ENCODE results near the gene GPRC5B.

GPRC5B gene

DNA sequence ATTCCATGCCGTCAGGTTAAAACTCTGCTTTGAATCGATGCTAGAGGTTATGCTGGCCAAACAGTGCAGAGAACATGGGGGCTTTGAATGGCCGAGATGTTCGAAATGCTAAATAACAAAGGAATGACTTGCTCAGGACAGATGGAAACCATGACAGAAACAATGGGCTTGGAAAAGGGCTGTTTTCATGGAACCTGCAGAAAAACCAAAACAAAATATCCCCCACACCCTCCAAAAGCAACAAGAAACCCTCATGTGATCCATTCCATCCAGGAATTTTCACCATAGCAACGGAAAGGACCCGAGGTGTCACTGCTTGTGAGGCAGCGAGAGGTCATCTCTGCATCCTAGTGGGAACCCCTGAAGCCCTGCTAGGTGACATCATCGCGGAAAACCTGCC lies 25.5 kb downstream of the GPRC5B start:
- no peak overlapping the region for H3K27ac ChIP-seq

DNA sequence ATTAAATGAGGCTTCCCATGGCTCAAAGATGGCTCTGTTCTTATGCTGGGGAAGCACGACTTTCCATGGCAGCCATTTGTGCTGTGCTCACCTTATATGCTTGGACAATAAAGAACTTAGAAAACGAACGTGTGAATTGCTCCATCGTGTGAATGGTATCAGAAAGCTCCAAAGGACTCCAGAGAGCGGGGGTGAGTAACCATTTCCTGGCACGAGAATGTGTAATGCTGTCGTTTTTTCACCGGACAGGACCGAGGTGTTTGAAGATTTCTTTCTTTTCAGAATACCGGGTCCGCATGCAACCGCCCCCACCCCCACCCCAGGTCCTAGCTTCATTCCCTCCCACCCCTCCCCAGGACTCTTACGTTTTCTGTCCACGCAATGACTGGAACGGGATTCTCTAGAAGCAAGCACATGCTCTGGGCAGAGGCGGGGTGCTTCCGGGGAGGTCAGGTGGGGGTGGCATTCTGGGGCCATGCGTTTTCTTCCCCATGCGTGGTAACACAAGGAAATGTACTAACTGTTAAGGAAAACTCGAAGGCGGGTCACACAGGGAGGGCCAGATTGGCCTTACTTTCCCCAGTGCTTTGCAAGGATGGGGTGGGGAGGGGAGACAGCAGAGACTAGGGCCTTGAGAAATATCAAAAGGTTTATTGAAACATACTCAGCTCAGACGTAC lies 26.2 kb downstream of the GPRC5B start:
- no peak overlapping the region for H3K27ac ChIP-seq
- H3K9me3 ChIP-seq (ENCODE audit: severe bottlenecking): no peaks in the 10 kb centered on the region
- no peaks in the 10 kb centered on the region for H3K27me3 ChIP-seq (ENCODE audit: insufficient read depth, low read depth, severe bottlenecking)
- H3K4me3 ChIP-seq (ENCODE audit: low read depth, low read length): no peak overlapping the region
- no peak for DNase-seq
- 0 out of 2 replicates have a peak, but pooled peaks cover 5% of the 10 kb centered on the region for H3K36me3 ChIP-seq
- TF ChIP-seq, protein P1, sequence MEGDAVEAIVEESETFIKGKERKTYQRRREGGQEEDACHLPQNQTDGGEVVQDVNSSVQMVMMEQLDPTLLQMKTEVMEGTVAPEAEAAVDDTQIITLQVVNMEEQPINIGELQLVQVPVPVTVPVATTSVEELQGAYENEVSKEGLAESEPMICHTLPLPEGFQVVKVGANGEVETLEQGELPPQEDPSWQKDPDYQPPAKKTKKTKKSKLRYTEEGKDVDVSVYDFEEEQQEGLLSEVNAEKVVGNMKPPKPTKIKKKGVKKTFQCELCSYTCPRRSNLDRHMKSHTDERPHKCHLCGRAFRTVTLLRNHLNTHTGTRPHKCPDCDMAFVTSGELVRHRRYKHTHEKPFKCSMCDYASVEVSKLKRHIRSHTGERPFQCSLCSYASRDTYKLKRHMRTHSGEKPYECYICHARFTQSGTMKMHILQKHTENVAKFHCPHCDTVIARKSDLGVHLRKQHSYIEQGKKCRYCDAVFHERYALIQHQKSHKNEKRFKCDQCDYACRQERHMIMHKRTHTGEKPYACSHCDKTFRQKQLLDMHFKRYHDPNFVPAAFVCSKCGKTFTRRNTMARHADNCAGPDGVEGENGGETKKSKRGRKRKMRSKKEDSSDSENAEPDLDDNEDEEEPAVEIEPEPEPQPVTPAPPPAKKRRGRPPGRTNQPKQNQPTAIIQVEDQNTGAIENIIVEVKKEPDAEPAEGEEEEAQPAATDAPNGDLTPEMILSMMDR (IDR thresholded peaks at IDR 0.05; ENCODE audit: low read depth, low read length): no peak

More for the DNA sequence above, 25.5 kb downstream of the GPRC5B start:
- no peaks in the 10 kb centered on the region for H3K27me3 ChIP-seq (ENCODE audit: insufficient read depth, low read depth, severe bottlenecking)
- no peaks in the 10 kb centered on the region for H3K9me3 ChIP-seq (ENCODE audit: severe bottlenecking)
- TF ChIP-seq, protein P1 (IDR thresholded peaks at IDR 0.05; ENCODE audit: low read depth, low read length): no peak
- H3K36me3 ChIP-seq: peaks cover 6% of the 10 kb centered on the region; the same call in 1 of the 2 replicates
- H3K4me3 ChIP-seq (ENCODE audit: low read depth, low read length): no peak overlapping the region
- DNase-seq: no peak

DNA sequence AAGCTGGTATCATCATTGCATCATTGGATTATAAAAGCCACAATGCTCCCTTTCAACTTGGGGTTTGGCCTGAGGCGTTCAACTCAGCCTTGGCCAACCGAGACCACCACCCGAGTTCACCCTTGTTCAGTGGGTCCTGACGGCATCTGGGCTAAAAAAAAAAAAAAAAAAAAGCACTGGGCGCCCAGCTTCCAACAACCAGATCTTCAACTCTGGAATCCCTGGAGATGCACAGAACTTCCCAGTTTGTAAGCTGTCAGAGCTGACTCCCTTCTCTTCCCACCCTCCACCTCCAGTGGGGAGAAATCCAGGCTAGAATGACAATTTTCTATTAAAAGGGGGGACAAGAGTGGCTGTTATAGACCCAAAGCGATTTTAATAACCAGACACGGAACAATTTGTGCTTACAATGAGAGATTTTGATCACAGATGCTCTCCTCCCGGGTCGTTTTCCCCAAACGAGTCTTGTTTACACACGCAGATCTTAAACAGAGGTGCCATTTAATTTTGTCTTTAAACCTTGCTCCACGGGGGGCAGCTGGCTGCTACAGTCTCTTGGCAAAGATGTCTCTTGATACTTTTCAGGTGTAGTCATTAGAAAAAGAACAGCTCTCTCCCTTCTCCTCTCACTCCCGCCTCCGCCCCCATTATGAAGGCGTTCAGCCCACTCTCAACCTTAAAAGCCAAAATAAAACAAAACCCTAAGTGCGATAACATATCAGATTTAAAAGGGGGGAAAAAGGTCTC lies 26.9 kb downstream of the GPRC5B start:
- TF ChIP-seq, protein P1 (IDR thresholded peaks at IDR 0.05; ENCODE audit: low read depth, low read length): no peak
- Histone ChIP-seq H3K9me3 (ENCODE audit: severe bottlenecking) (no peaks in the 10 kb centered on the region), H3K36me3 (0 out of 2 replicates have a peak, but pooled peaks cover 5% of the 10 kb centered on the region), H3K27me3 (ENCODE audit: insufficient read depth, low read depth, severe bottlenecking) (no peaks in the 10 kb centered on the region), H3K27ac (no peak overlapping the region), H3K4me3 (ENCODE audit: low read depth, low read length) (no peak overlapping the region)
- DNase-seq: no peak

DNA sequence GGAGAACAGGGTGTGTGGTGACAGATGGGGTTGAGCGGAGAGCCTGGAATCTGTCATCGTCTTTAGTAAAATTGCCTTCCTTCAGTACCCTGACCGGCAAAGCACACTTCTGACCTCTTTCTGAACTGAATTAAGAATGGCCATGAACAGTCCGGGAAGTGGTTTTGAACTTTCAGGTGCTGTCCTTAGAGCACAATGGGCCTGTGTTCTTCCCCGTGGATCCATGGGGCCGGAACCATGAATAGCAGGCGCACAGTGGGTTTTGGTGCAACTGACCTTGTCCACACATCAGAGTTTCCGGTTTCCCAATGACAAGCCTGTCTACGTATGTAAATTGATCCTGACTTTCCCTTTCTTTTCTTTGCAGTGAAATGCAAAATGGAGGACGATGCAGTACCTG lies 28.5 kb downstream of the GPRC5B start:
- Histone ChIP-seq H3K36me3 (0 out of 2 replicates have a peak, but pooled peaks cover 5% of the 10 kb centered on the region), H3K27me3 (ENCODE audit: insufficient read depth, low read depth, severe bottlenecking) (no peaks in the 10 kb centered on the region), H3K9me3 (ENCODE audit: severe bottlenecking) (no peaks in the 10 kb centered on the region), H3K4me3 (ENCODE audit: low read depth, low read length) (no peak overlapping the region), H3K27ac (no peak overlapping the region)
- TF ChIP-seq, protein P1 (IDR thresholded peaks at IDR 0.05; ENCODE audit: low read depth, low read length): no peak
- DNase-seq: no peak

DNA sequence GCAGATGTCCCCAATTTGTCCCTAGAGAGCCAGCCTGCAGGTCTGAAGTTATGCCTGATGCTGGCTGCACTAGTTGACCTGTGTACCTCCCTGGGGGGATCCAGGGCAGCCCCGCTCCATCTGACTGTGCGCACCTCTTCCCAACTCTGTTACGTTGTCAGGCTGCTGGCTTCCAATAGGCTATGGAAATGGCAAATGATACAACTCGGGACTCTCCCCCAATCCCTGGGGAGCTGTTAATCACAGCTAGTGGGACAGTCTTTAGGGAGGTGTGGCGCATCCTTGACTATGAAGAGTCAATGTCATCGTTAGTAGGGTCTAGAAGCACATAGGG lies 30.1 kb downstream of the GPRC5B start:
- no peak for DNase-seq
- H3K27me3 ChIP-seq (ENCODE audit: insufficient read depth, low read depth, severe bottlenecking): no peaks in the 10 kb centered on the region
- H3K36me3 ChIP-seq: no peaks in the 10 kb centered on the region
- no peak overlapping the region for H3K4me3 ChIP-seq (ENCODE audit: low read depth, low read length)
- TF ChIP-seq, protein P1 (IDR thresholded peaks at IDR 0.05; ENCODE audit: low read depth, low read length): no peak
- no peaks in the 10 kb centered on the region for H3K9me3 ChIP-seq (ENCODE audit: severe bottlenecking)
- H3K27ac ChIP-seq: no peak overlapping the region

Data from WERI-Rb-1 (cell line).